Stimulated activated CD8-positive, alpha-beta memory T cell treated with anti-CD3 and anti-CD28 coated beads, Interleukin-15, amount 100 ng/mL, for 48 hours (primary cell): Measurements from ENCODE around the gene NDUFA8.

Source experiments
- DNase-seq, 2 donors: peaks; one replicate each; pipeline ENCODE4 v3.0.0-alpha.2; 2020; ENCODE audit warnings: low read depth in 2 of 2

The NDUFA8 gene

GRCh38 chr9:122184551-122184950, 25.0 kb upstream of the NDUFA8 start:
- DNase-seq = no peak

GRCh38 chr9:122183501-122183900, 23.9 kb upstream of the NDUFA8 start:
- DNase-seq = no peak

GRCh38 chr9:122180633-122181032, 21.1 kb upstream of the NDUFA8 start:
- DNase-seq = no peak

GRCh38 chr9:122179690-122180074, 20.1 kb upstream of the NDUFA8 start:
- no peak for DNase-seq

DNA sequence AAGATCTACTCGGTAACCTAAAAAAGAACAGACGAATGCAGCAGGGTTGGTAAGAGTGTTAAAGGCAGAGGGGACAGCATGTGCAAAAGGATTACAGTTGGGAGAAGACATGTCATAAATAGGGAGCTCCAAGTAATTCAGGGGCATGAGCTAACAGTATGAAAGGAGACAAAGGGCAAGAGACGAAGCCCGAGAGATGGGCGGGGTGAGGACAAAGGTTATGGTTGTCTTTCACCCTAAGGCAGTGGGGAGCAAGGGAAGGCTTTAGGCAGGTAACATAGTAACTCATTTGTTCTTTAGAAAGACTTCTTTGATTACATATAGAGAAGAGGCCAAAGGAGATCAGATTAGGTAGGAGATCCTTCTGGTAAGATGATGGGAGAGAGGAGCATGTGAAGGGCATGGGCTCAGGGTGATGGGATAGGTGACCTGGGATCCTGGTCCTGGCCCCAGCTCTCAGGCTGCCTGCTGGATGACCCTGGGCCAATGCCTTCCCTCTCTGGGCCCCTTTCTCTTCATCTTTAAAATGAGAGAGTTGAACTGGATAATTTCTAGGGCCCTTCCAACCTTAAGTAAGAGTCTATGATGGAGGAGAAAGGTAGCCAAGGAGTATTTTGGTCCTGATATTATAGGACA, 19.6 kb upstream of the NDUFA8 start:
- DNase-seq = no peak

DNA sequence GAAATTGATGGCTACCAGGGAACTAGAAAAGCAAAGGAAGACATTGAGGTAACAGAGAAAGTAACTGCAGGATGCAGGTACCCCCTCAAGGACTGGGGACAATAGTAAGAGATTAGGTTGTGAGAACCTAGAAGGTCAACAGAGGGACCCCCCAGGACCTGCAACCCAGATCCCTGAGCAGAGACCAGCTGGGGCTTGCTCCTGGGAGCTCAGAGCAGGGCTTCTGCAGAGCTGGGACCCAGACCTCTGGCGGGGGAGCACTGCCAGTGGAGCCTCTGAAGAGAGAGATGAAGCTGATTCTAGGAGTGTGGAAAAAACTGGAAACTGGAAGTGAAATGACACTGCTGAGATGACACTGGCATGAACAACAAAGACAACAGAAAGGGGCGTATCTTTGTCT, 17.3 kb upstream of the NDUFA8 start:
- DNase-seq = no peak

GRCh38 chr9:122173670-122174069, 14.1 kb upstream of the NDUFA8 start:
- no peak for DNase-seq

GRCh38 chr9:122172131-122172530, 12.6 kb upstream of the NDUFA8 start:
- no peak for DNase-seq

- no peak for DNase-seq
Measured at GRCh38 chr9:122168356-122168755, 8.8 kb upstream of the NDUFA8 start.

GRCh38 chr9:122164286-122164685, 4.7 kb upstream of the NDUFA8 start:
- no peak for DNase-seq

DNA sequence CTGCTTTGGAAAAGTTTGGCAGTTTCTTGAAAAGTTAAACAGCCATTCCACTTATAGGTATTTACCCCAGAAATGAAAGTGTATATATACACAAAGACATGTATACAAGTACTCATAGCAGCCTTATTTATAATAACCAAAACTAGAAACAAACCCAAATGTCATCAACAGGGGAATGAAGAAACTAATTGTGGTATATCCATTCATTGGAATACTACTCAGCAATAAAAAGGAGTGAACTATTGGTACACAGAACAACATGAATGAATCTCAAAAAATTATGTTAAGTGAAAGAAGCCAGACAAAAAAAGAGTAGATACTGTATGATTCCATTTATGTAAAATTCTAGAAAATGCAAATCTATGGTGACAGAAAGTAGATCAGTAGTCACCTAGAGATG, 2.8 kb upstream of the NDUFA8 start:
- no peak for DNase-seq

- no peak for DNase-seq
Measured at GRCh38 chr9:122159925-122160246, 307 bp upstream of the NDUFA8 start.

DNA sequence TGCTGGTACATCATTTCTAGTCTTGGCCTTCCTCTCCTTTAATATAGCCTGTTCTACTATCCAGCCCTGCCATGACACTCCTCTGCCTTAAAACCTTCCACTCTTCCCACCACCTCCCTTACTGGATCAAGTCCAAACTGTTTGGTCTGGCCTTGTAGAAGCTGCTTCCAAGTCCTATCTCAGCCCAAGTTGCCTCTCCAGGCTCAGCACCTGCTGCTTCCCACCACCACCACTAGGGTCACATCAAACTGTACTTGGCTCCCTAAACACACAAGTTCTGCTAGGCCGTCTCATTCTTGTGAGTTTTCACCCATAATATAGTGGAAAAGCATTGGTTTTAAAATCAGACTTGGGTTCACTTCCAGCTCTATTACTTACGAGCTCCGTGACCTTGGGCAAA, 1.4 kb downstream of the NDUFA8 start:
- DNase-seq = peak in 1 of 2 donors; percentile 5

DNA sequence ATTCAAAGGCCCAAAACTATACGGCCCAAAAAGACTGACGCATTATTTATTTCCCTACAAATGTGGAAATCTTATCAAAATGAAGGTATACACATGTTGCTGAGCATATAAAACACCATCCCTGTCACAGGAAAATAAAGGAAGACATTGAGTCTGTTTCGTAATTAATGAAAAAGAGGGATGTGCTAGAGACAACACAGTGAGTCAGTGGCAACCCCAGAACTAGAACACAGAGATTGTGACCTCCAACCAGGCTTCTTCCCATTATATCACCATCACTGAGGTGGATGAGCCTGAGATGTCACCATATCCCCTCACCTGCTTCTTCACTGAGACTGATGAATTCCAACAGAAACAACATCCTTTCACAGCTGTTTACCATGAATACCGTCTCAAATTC, 3.8 kb downstream of the NDUFA8 start:
- no peak for DNase-seq

GRCh38 chr9:122151267-122151828, 8.2 kb downstream of the NDUFA8 start:
- no peak for DNase-seq

DNA sequence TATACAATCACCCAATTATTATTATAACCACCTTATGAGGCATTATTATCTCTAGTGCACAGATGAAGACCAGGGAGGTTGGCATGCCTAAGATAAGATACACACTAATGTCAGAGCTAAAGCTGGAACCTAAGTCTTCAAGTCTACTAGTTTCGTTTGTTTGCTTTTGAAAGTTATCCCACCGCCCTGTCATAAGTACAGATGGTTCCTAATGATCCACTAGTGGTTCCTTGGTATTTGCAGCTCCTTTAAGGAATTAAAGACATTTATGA, 14.1 kb downstream of the NDUFA8 start:
- no peak for DNase-seq

DNA sequence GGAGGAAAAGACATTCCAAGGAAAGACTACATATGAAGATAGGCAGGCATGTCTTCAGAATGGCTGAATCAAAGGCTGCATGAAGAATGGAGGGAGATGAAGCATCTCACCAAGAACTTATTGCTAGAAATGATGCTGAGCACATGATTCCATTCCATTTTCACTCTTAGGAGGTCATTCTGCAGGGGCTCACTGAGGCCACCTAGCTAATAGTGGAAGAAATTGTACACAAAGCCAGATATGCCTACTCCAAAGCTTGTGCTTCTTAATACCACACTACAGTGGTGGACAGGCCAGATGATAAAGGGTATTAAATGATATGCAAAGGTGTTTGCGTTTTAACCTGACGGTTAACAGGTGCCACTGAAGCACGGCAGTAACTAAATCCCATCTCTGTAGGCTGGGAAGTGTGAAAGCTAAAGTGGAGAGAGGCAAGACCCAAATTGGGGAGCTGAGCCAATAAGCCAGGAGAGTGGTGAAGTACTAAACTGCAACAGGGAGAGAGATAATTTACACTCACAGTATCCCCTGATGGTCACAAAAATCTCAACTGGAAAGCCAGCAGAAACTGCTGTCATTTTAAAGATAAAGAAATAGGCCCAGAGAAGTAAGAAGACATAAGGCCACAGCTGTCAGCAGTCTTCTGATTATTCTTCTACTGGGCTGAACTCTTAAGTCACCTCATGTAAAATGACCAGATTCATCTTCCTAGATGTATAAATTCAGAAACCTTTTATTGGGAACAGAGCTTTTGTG, 14.6 kb downstream of the NDUFA8 start:
- no peak for DNase-seq

GRCh38 chr9:122143876-122144405, 15.6 kb downstream of the NDUFA8 start:
- no peak for DNase-seq

DNA sequence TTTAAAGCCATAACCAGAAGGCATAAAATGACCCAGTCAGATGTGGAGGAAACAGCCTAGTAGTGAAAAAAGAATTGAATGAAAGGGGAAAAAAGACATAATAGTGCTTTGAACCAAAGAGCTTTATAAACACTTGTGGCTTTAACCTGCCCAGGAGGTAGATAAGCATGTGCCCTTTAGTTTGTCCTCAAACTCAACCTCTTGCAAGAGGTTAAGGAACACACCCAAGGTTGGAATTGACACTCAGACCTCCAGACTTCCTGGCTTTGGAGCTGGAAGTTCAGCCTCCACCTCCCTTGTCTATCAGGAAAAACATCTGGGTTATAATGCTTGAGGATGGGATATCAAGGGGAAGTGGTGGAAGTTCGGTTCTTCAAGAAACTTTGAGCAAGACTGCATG, 16.3 kb downstream of the NDUFA8 start:
- DNase-seq = no peak

- no peak for DNase-seq
Measured at GRCh38 chr9:122141671-122142070, 17.9 kb downstream of the NDUFA8 start.

GRCh38 chr9:122140368-122141193, 19.0 kb downstream of the NDUFA8 start:
- no peak for DNase-seq

DNA sequence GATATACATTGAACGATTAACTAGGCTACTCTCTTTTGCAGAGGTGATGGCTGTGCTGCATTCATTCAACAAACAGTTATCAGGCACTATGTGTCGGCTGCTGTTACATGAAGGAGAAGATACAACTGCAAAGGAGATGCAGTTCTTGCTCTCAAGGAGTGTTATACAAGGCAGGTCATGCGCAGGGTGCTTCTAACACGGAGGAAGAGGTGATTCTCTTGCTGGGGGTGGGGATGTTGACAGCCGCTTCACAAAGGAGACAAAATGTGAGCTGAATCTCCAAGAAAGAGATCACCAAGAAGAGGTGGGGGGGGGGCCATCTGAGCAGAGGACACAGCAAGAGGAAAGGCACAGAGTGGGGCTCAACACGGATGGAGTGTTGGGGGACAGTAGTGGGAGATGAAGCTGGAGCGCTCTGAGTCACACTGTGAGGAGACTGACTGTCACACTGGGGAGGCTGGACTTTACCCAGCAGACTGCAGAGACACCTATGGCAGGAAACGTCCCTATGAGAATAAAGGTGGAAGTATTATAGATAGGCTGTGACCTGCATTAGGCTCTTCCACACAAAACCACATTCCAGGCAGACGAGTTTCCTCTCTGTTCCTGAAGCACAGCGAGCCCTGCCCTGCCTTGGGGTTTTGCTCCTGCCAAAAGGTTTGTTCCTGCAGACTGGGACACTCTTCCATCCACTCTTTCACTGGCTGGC, 20.9 kb downstream of the NDUFA8 start:
- DNase-seq = no peak
